Smooth muscle cell of the coronary artery (primary cell): ENCODE measurements around the gene SPANXN2. TPM values are rescaled to one million over a fixed set of nuclear protein-coding genes. Genes with fewer than 3 reads are reported as not detected.

ENCODE experiments used
- total RNA-seq: library from RNA; depleted of rRNA; stranded (reverse); fragments of >200 nt; gene quantifications from 2 replicates; pipeline ENCODE4 v1.2.3, GENCODE V29; 2014; ENCODE audit warnings: low replicate concordance

Gene SPANXN2, protein sequence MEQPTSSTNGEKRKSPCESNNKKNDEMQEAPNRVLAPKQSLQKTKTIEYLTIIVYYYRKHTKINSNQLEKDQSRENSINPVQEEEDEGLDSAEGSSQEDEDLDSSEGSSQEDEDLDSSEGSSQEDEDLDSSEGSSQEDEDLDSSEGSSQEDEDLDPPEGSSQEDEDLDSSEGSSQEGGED
- total RNA-seq: not detected in 2 replicates

DNA sequence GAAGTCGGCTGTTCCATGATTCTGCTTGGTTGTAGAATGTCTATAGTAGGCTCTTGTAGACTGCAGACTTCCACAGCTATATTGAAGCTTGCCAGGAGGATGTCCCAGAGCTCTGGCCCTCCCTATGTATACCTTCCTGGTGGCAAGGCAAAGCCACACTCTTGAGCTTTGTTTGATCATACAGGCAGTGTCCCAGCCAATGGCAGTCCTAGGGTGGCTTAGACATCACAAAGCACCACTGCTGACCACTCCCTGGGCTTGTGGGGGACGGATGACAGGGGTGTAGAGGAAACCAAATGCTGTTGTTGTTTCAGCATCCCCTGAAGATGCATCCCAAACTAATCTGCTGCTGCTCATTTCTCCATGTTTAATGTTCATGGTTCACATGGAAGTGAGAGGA lies at the start of gene SPANXN2:
Gene SPANXN2, minus strand, starts transcription at position 101 of the 400 bp plus-strand sequence. Its CDS starts 84 bp downstream, at position 17.

Other genes with a start within 250 kb of the SPANXN2 start
- gene SPANXN3, start 203.3 kb downstream of the SPANXN2 start, total RNA-seq: not detected in 2 replicates
- 0.15 and 1.3 TPM in 2 replicates for gene SLITRK4, start 84.7 kb downstream of the SPANXN2 start, total RNA-seq
- gene UBE2NL, start 163.3 kb upstream of the SPANXN2 start, total RNA-seq: not detected in 2 replicates